Naive thymus-derived CD8-positive, alpha-beta T cell (primary cell): ENCODE results near the gene RTN4IP1. TPM values are rescaled to one million over a fixed set of nuclear protein-coding genes. Genes with fewer than 3 reads are reported as not detected.
"Not testable (repeated sequence)": the region's sequence is repeated elsewhere in the genome, so short reads cannot be mapped to it uniquely, and the experiment has no call there.

Source experiments
- ATAC-seq, 2 donors: fragments of 150-1000 bp; cut with Tn5 transposase in 1 of 2; sonication (Bioruptor Pico), chemical (Tn5 transposase) in 1 of 2; 1 replicate in 1 of 2; 2 replicates in 1 of 2; pipeline ENCODE4 v1.10.0; 2021; ENCODE audit warnings: mild to moderate bottlenecking in 2 of 2, moderate library complexity in 2 of 2
- POLR2A ChIA-PET: fragments of 350-600 bp; sonication (Branson Sonifier 250); formaldehyde crosslinking; loops from one replicate; lab custom pipeline; 2021; ENCODE audit warnings: antibody characterized with exemption; lab: Charles Lee
- DNase-seq, 10 donors: peaks; one replicate each; pipeline versions ENCODE4 v3.0.0 to v3.0.0-alpha.2; 2020 to 2022
- H3K27ac Mint-ChIP-seq, 10 donors: one replicate each; pipeline ENCODE4 v1.8.0; 2020 to 2022; ENCODE audit warnings: mild to moderate bottlenecking in 10 of 10, mixed read lengths in 10 of 10, moderate library complexity in 4 of 10, inconsistent platforms in 1 of 10
- H3K27me3 Mint-ChIP-seq, 5 donors: one replicate each; pipeline ENCODE4 v1.8.0; 2021 to 2022; ENCODE audit warnings: mixed read lengths in 5 of 5
- H3K36me3 Mint-ChIP-seq, 3 donors: one replicate each; pipeline ENCODE4 v1.8.0; 2020 to 2022; ENCODE audit warnings: mixed read lengths in 3 of 3, mild to moderate bottlenecking in 2 of 3, inconsistent platforms in 1 of 3
- H3K4me1 Mint-ChIP-seq, 4 donors: one replicate each; pipeline ENCODE4 v1.8.0; 2021 to 2022; ENCODE audit warnings: mixed read lengths in 4 of 4
- H3K4me3 Mint-ChIP-seq, 10 donors: one replicate each; pipeline ENCODE4 v1.8.0; 2020 to 2022; ENCODE audit warnings: mild to moderate bottlenecking in 10 of 10, mixed read lengths in 10 of 10, moderate library complexity in 6 of 10, inconsistent platforms in 1 of 10
- H3K9me3 Mint-ChIP-seq, 9 donors: one replicate each; pipeline ENCODE4 v1.8.0; 2020 to 2022; ENCODE audit warnings: mixed read lengths in 9 of 9, mild to moderate bottlenecking in 3 of 9, inconsistent platforms in 1 of 9, moderate library complexity in 1 of 9
- polyA plus RNA-seq, 3 donors: library from polyadenylated mRNA; unstranded; fragments of 300-500 nt; fragmentation: Illumina TruSeq; gene quantifications; one replicate each; pipeline ENCODE4 v1.2.3, GENCODE V29; 2021
- total RNA-seq, 8 experiments: library from RNA in 2 of 8; stranded (reverse) in 2 of 8; gene quantifications; one replicate each; pipeline ENCODE4 v1.2.3 and lab custom pipeline; 2021 to 2026

Gene RTN4IP1
- total and polyA plus RNA-seq, 5 experiments from 2014 or later, result 4.4 to 9.8 (median 7.8) TPM

GRCh38 chr6:106549521-106549920 is 79.8 kb downstream of the RTN4IP1 start:
- peaks cover 13 to 50% (median 20%) of the 10 kb centered on the region in 4 donors for H3K4me1 Mint-ChIP-seq
- ATAC-seq (no peak), DNase-seq (no peak)
- peaks cover 4 to 84% (median 54%) of the 10 kb centered on the region in 3 donors for H3K36me3 Mint-ChIP-seq
- no peaks in the 10 kb centered on the region for H3K27me3 Mint-ChIP-seq
- H3K4me3 Mint-ChIP-seq, result no peak overlapping the region
- peaks cover 0 to 3% (median 0%) of the 10 kb centered on the region in 9 donors for H3K9me3 Mint-ChIP-seq
- H3K27ac Mint-ChIP-seq, result peak overlapping the region in 9 of 10 donors; percentile 24 to 76 (median 42)
- POLR2A ChIA-PET, result no interaction called here

- H3K4me3 Mint-ChIP-seq, ATAC-seq, H3K9me3 Mint-ChIP-seq, POLR2A ChIA-PET, DNase-seq, H3K27me3 Mint-ChIP-seq: not testable (repeated sequence)
- Mint-ChIP-seq H3K27ac (peak overlapping the region in 5 of 10 donors; percentile 29 to 76 (median 48)), H3K4me1 (peaks cover 13 to 50% (median 20%) of the 10 kb centered on the region in 4 donors), H3K36me3 (peaks cover 4 to 84% (median 58%) of the 10 kb centered on the region in 3 donors)
These were observed 80.3 kb downstream of the RTN4IP1 start for GRCh38 chr6:106548926-106549455.

GRCh38 chr6:106547601-106548453 is 81.5 kb downstream of the RTN4IP1 start:
- ATAC-seq (peak; percentile 37 to 44), DNase-seq (no peak)
- Mint-ChIP-seq H3K27ac (peak overlapping the region; percentile 35 to 89 (median 64)), H3K4me3 (peak overlapping the region in 2 of 10 donors; percentile 4 to 40), H3K27me3 (no peaks in the 10 kb centered on the region), H3K4me1 (peaks cover 13 to 49% (median 20%) of the 10 kb centered on the region in 4 donors), H3K36me3 (peaks cover 4 to 83% (median 58%) of the 10 kb centered on the region in 3 donors), H3K9me3 (peaks cover 0 to 3% (median 0%) of the 10 kb centered on the region in 9 donors)
- POLR2A ChIA-PET, result no interaction called here

GRCh38 chr6:106546691-106547414 is 82.4 kb downstream of the RTN4IP1 start:
- ATAC-seq (no peak), DNase-seq (no peak)
- Mint-ChIP-seq H3K27ac (peak overlapping the region in 9 of 10 donors; percentile 9 to 92 (median 37)), H3K4me3 (peak overlapping the region in 2 of 10 donors; percentile 10 to 48), H3K27me3 (no peaks in the 10 kb centered on the region), H3K4me1 (peaks cover 13 to 49% (median 20%) of the 10 kb centered on the region in 4 donors), H3K9me3 (peaks cover 0 to 3% (median 0%) of the 10 kb centered on the region in 9 donors), H3K36me3 (peaks cover 4 to 83% (median 58%) of the 10 kb centered on the region in 3 donors)
- POLR2A ChIA-PET, result no interaction called here

GRCh38 chr6:106546261-106546690 is 83.0 kb downstream of the RTN4IP1 start:
- H3K27ac Mint-ChIP-seq, result peak overlapping the region in 7 of 10 donors; percentile 17 to 92 (median 39)
- no peaks in the 10 kb centered on the region for H3K27me3 Mint-ChIP-seq
- ATAC-seq (no peak), DNase-seq (no peak)
- POLR2A ChIA-PET, result interaction anchor here (1.0 to 1.5 kb wide), 2 partner anchors 30 to 93 kb away, joined by 3 read pairs; no protein-coding TSS in a partner anchor
- H3K9me3 Mint-ChIP-seq, result peaks cover 0 to 3% (median 0%) of the 10 kb centered on the region in 9 donors
- peak overlapping the region in 2 of 10 donors; percentile 10 to 48 for H3K4me3 Mint-ChIP-seq
- peaks cover 13 to 49% (median 20%) of the 10 kb centered on the region in 4 donors for H3K4me1 Mint-ChIP-seq
- peaks cover 4 to 83% (median 56%) of the 10 kb centered on the region in 3 donors for H3K36me3 Mint-ChIP-seq

GRCh38 chr6:106540907-106541306 is 88.4 kb downstream of the RTN4IP1 start:
- DNase-seq (no peak), ATAC-seq (no peak)
- Mint-ChIP-seq H3K27me3 (no peaks in the 10 kb centered on the region), H3K4me1 (peaks cover 18 to 58% (median 37%) of the 10 kb centered on the region in 4 donors), H3K4me3 (no peak overlapping the region), H3K36me3 (peaks cover 0 to 79% (median 23%) of the 10 kb centered on the region in 3 donors), H3K27ac (peak overlapping the region in 1 of 10 donors; percentile 77), H3K9me3 (no peaks in the 10 kb centered on the region)
- POLR2A ChIA-PET, result interaction anchor here (2.6 kb wide), 1 partner anchor 29 kb away, joined by 8 read pairs; no protein-coding TSS in a partner anchor

- Mint-ChIP-seq H3K27me3 (no peaks in the 10 kb centered on the region), H3K27ac (peak overlapping the region in 4 of 10 donors; percentile 65 to 82 (median 77)), H3K4me3 (no peak overlapping the region), H3K4me1 (peaks cover 18 to 56% (median 36%) of the 10 kb centered on the region in 4 donors), H3K9me3 (no peaks in the 10 kb centered on the region), H3K36me3 (peaks cover 0 to 76% (median 22%) of the 10 kb centered on the region in 3 donors)
- DNase-seq (no peak), ATAC-seq (no peak)
- POLR2A ChIA-PET, result interaction anchor here (2.6 kb wide), 1 partner anchor 29 kb away, joined by 8 read pairs; no protein-coding TSS in a partner anchor
These were observed 88.9 kb downstream of the RTN4IP1 start for GRCh38 chr6:106540432-106540831.

GRCh38 chr6:106539936-106540335 is 89.4 kb downstream of the RTN4IP1 start:
- H3K4me3 Mint-ChIP-seq, result peak overlapping the region in 1 of 10 donors; percentile 22
- peaks cover 0 to 76% (median 23%) of the 10 kb centered on the region in 3 donors for H3K36me3 Mint-ChIP-seq
- no peaks in the 10 kb centered on the region for H3K27me3 Mint-ChIP-seq
- H3K9me3 Mint-ChIP-seq, result no peaks in the 10 kb centered on the region
- DNase-seq (no peak), ATAC-seq (no peak)
- POLR2A ChIA-PET, result interaction anchor here (1.1 to 2.6 kb wide), 3 partner anchors 18 to 30 kb away, joined by 4 to 11 read pairs (median 8); no protein-coding TSS in a partner anchor
- peaks cover 19 to 57% (median 40%) of the 10 kb centered on the region in 4 donors for H3K4me1 Mint-ChIP-seq
- peak overlapping the region in 8 of 10 donors; percentile 8 to 82 (median 66) for H3K27ac Mint-ChIP-seq

- DNase-seq (no peak), ATAC-seq (peak in 1 of 2 donors; percentile 53)
- Mint-ChIP-seq H3K27me3 (no peaks in the 10 kb centered on the region), H3K9me3 (no peaks in the 10 kb centered on the region), H3K4me3 (peak overlapping the region in 5 of 10 donors; percentile 12 to 42 (median 15)), H3K27ac (peak overlapping the region in 9 of 10 donors; percentile 49 to 90 (median 81)), H3K4me1 (peaks cover 32 to 69% (median 57%) of the 10 kb centered on the region in 4 donors), H3K36me3 (peaks cover 0 to 74% (median 10%) of the 10 kb centered on the region in 3 donors)
- POLR2A ChIA-PET, result interaction anchor here (2.5 kb wide), 1 partner anchor 28 kb away, joined by 11 read pairs; no protein-coding TSS in a partner anchor
These were observed 91.2 kb downstream of the RTN4IP1 start for GRCh38 chr6:106538145-106538544.

GRCh38 chr6:106537662-106538061 is 91.6 kb downstream of the RTN4IP1 start:
- Mint-ChIP-seq H3K36me3 (peaks cover 0 to 77% (median 14%) of the 10 kb centered on the region in 3 donors), H3K9me3 (no peaks in the 10 kb centered on the region), H3K4me1 (peaks cover 36 to 74% (median 61%) of the 10 kb centered on the region in 4 donors), H3K27ac (peak overlapping the region; percentile 51 to 90 (median 75)), H3K27me3 (no peaks in the 10 kb centered on the region), H3K4me3 (peak overlapping the region in 6 of 10 donors; percentile 2 to 40 (median 12))
- ATAC-seq, result no peak
- POLR2A ChIA-PET, result interaction anchor here (0.8 to 2.5 kb wide), 2 partner anchors 15 to 28 kb away, joined by 4 to 11 read pairs; no protein-coding TSS in a partner anchor
- DNase-seq, result no peak

- no peaks in the 10 kb centered on the region for H3K27me3 Mint-ChIP-seq
- POLR2A ChIA-PET, result interaction anchor here (0.6 kb wide), 1 partner anchor 24 kb away, joined by 3 read pairs; no protein-coding TSS in a partner anchor
- H3K36me3 Mint-ChIP-seq, result peaks cover 0 to 80% (median 16%) of the 10 kb centered on the region in 3 donors
- peaks cover 36 to 79% (median 65%) of the 10 kb centered on the region in 4 donors for H3K4me1 Mint-ChIP-seq
- no peaks in the 10 kb centered on the region for H3K9me3 Mint-ChIP-seq
- ATAC-seq (no peak), DNase-seq (no peak)
- H3K4me3 Mint-ChIP-seq, result peak overlapping the region in 5 of 10 donors; percentile 17 to 43 (median 31)
- H3K27ac Mint-ChIP-seq, result peak overlapping the region; percentile 51 to 90 (median 75)
These were observed 92.4 kb downstream of the RTN4IP1 start for GRCh38 chr6:106536851-106537250.
